ENCODE data around the gene SDHA.

- no peak for TF ChIP-seq CTCF (IDR thresholded peaks at IDR 0.05; ENCODE audit: insufficient read depth, low read length, poor library complexity, severe bottlenecking)
- TF ChIP-seq EZH2phosphoT487 (conservative IDR thresholded peaks at IDR 0.05; ENCODE audit: low read length): no peak
Observed at GRCh38 chr5:173392-174290, 44.5 kb upstream of the SDHA start.

All from SU-DHL-6 (cell line).